H9 (cell line): ENCODE data around the gene CHSY1. TPM values are rescaled to one million over a fixed set of nuclear protein-coding genes. Genes with fewer than 3 reads are reported as not detected.

Source experiments
- DNase-seq: peaks from one replicate; pipeline ENCODE4 v3.0.0-alpha.2; 2017
- H2AFZ ChIP-seq: one replicate; pipeline ENCODE4 v1.6.1; 2013; ENCODE audit warnings: mild to moderate bottlenecking, low read length, control low read depth, moderate library complexity
- H2AK5ac ChIP-seq: 2 replicates; pipeline ENCODE4 v1.6.1; 2013; ENCODE audit warnings: low read length, control low read depth, mixed read lengths; ENCODE audit not compliant: insufficient read length
- H2BK120ac ChIP-seq: one replicate; pipeline ENCODE4 v1.6.1; 2013; ENCODE audit warnings: low read depth, mild to moderate bottlenecking, low read length, control low read depth, inconsistent platforms; ENCODE audit not compliant: poor library complexity, severe bottlenecking
- H2BK12ac ChIP-seq: 2 replicates; pipeline ENCODE4 v1.6.1; 2013; ENCODE audit warnings: low read length, control low read depth, mixed read lengths, low read depth; ENCODE audit not compliant: insufficient read length
- H2BK15ac ChIP-seq: 2 replicates; pipeline ENCODE4 v1.6.1; 2013; ENCODE audit warnings: low read depth, low read length, control low read depth
- H2BK20ac ChIP-seq: one replicate; pipeline ENCODE4 v1.6.1; 2013; ENCODE audit warnings: low read depth, mild to moderate bottlenecking, low read length, control low read depth, inconsistent platforms; ENCODE audit not compliant: poor library complexity, severe bottlenecking
- H2BK5ac ChIP-seq: 2 replicates; pipeline ENCODE4 v1.6.1; 2013; ENCODE audit warnings: low read length, control low read depth, mixed read lengths; ENCODE audit not compliant: insufficient read length
- H3K14ac ChIP-seq: 2 replicates; pipeline ENCODE4 v1.6.1; 2013; ENCODE audit warnings: low read length, control low read depth; ENCODE audit not compliant: insufficient read depth
- H3K18ac ChIP-seq: 2 replicates; pipeline ENCODE4 v1.6.1; 2013; ENCODE audit warnings: low read depth, mild to moderate bottlenecking, mixed read lengths, low read length, control low read depth; ENCODE audit not compliant: insufficient read length
- H3K23ac ChIP-seq: 2 replicates; pipeline ENCODE4 v1.6.1; 2013; ENCODE audit warnings: low read length, control low read depth, mixed read lengths, low read depth; ENCODE audit not compliant: insufficient read length
- H3K23me2 ChIP-seq: 2 replicates; pipeline ENCODE4 v1.6.1; 2013; ENCODE audit warnings: low read depth, mild to moderate bottlenecking, mixed read lengths, low read length, control low read depth; ENCODE audit not compliant: insufficient read length, poor library complexity, severe bottlenecking
- H3K27ac ChIP-seq: 2 replicates; pipeline ENCODE4 v1.5.1; 2013; ENCODE audit warnings: low read length, control low read depth, mixed read lengths, low read depth; ENCODE audit not compliant: insufficient read length
- H3K27me3 ChIP-seq: 2 replicates; pipeline ENCODE4 v1.6.1; 2013; ENCODE audit warnings: low read length, control low read depth, inconsistent platforms; ENCODE audit not compliant: insufficient read depth
- H3K4ac ChIP-seq: 2 replicates; pipeline ENCODE4 v1.6.1; 2013; ENCODE audit warnings: low read depth, mild to moderate bottlenecking, control low read depth, inconsistent platforms, low read length, moderate library complexity
- H3K4me1 ChIP-seq: 2 replicates; pipeline ENCODE4 v1.6.1; 2013; ENCODE audit warnings: low read length, control low read depth, inconsistent platforms; ENCODE audit not compliant: insufficient read depth
- H3K4me2 ChIP-seq: 2 replicates; pipeline ENCODE4 v1.6.1; 2013; ENCODE audit warnings: low read length, control low read depth, mixed read lengths; ENCODE audit not compliant: insufficient read length, insufficient read depth
- H3K56ac ChIP-seq: 2 replicates; pipeline ENCODE4 v1.6.1; 2013; ENCODE audit warnings: low read depth, mild to moderate bottlenecking, mixed read lengths, low read length, control low read depth; ENCODE audit not compliant: insufficient read length
- H3K79me1 ChIP-seq: 2 replicates; pipeline ENCODE4 v1.6.1; 2013; ENCODE audit warnings: low read depth, mild to moderate bottlenecking, moderate library complexity, low read length, control low read depth, inconsistent platforms; ENCODE audit not compliant: insufficient read depth, poor library complexity, severe bottlenecking
- H3K79me2 ChIP-seq: 2 replicates; pipeline ENCODE4 v1.6.1; 2013; ENCODE audit warnings: low read length, control low read depth, inconsistent platforms; ENCODE audit not compliant: insufficient read depth
- H3K9ac ChIP-seq: 2 replicates; pipeline ENCODE4 v1.6.1; 2013; ENCODE audit warnings: low read length, control low read depth, mixed read lengths; ENCODE audit not compliant: insufficient read length; ENCODE audit errors: extremely low read depth
- H3K9me3 ChIP-seq: one replicate; pipeline ENCODE4 v1.6.1; 2013; ENCODE audit warnings: low read depth, low read length, inconsistent platforms; ENCODE audit not compliant: control insufficient read depth
- H3T11ph ChIP-seq: one replicate; pipeline ENCODE4 v1.6.1; 2013; ENCODE audit warnings: mild to moderate bottlenecking, low read length, control low read depth, inconsistent platforms
- H4K20me1 ChIP-seq: one replicate; pipeline ENCODE4 v1.6.1; 2013; ENCODE audit not compliant: control insufficient read depth, insufficient read length, insufficient read depth
- H4K5ac ChIP-seq: 2 replicates; pipeline ENCODE4 v1.6.1; 2013; ENCODE audit warnings: low read depth, mild to moderate bottlenecking, mixed read lengths, low read length, control low read depth; ENCODE audit not compliant: insufficient read length
- H4K8ac ChIP-seq: replicated peaks from 2 replicates; pipeline ENCODE4 v1.6.1; 2013; ENCODE audit warnings: low read length, control low read depth, mixed read lengths, low read depth; ENCODE audit not compliant: insufficient read length
- H4K91ac ChIP-seq: 2 replicates; pipeline ENCODE4 v1.6.1; 2013; ENCODE audit warnings: low read depth, mild to moderate bottlenecking, moderate library complexity, mixed read lengths, low read length, control low read depth; ENCODE audit not compliant: insufficient read length
- H3K27ac Mint-ChIP-seq, 3 experiments: 2 replicates in 2 of 3; 3 replicates in 1 of 3; pipeline ENCODE4 v1.8.0; 2020 to 2021; ENCODE audit warnings: mixed read lengths in 3 of 3, mild to moderate bottlenecking in 1 of 3, moderate library complexity in 1 of 3
- H3K27me3 Mint-ChIP-seq: 2 replicates; pipeline ENCODE4 v1.8.0; 2021; ENCODE audit warnings: low read depth, mild to moderate bottlenecking, moderate library complexity, mixed read lengths
- H3K36me3 Mint-ChIP-seq, 3 experiments: 2 replicates in 2 of 3; 3 replicates in 1 of 3; pipeline ENCODE4 v1.8.0; 2020 to 2021; ENCODE audit warnings: low read depth in 3 of 3, mixed read lengths in 3 of 3; ENCODE audit not compliant: insufficient read depth in 1 of 3
- H3K4me1 Mint-ChIP-seq, 2 experiments: 2 replicates each; pipeline ENCODE4 v1.8.0; 2020; ENCODE audit warnings: mixed read lengths in 2 of 2
- H3K4me3 Mint-ChIP-seq, 2 experiments: 2 replicates in 1 of 2; 3 replicates in 1 of 2; pipeline ENCODE4 v1.8.0; 2020 to 2021; ENCODE audit warnings: mild to moderate bottlenecking in 2 of 2, mixed read lengths in 2 of 2, moderate library complexity in 1 of 2
- H3K9me3 Mint-ChIP-seq, 2 experiments: 2 replicates in 1 of 2; 3 replicates in 1 of 2; pipeline ENCODE4 v1.8.0; 2020; ENCODE audit warnings: mild to moderate bottlenecking in 2 of 2, mixed read lengths in 2 of 2, moderate library complexity in 1 of 2
- CTCF ChIP-seq: fragments of 200-600 bp; sonication (generic); conservative IDR thresholded peaks from 3 replicates; pipeline ENCODE4 v1.8.0; 2021; ENCODE audit warnings: antibody characterized with exemption, mild to moderate bottlenecking
- WGBS: extraction: QIAGEN DNeasy Blood & Tissue Kit; methylation state at CpG from one replicate; pipeline ENCODE4 v1.1.7; 2013; ENCODE audit warnings: missing lambda C conversion rate, low lambda C conversion rate, mixed read lengths; ENCODE audit not compliant: insufficient read length; ENCODE audit errors: extremely low coverage; 5-methylcytosine and 5-hydroxymethylcytosine counted together
- total RNA-seq: library from RNA; stranded (reverse); gene quantifications from 2 replicates; pipeline ENCODE4 v1.2.1, GENCODE V29; 2021

The CHSY1 gene
- total RNA-seq, 1 experiment from 2014 or later, result 68.3 TPM

DNA sequence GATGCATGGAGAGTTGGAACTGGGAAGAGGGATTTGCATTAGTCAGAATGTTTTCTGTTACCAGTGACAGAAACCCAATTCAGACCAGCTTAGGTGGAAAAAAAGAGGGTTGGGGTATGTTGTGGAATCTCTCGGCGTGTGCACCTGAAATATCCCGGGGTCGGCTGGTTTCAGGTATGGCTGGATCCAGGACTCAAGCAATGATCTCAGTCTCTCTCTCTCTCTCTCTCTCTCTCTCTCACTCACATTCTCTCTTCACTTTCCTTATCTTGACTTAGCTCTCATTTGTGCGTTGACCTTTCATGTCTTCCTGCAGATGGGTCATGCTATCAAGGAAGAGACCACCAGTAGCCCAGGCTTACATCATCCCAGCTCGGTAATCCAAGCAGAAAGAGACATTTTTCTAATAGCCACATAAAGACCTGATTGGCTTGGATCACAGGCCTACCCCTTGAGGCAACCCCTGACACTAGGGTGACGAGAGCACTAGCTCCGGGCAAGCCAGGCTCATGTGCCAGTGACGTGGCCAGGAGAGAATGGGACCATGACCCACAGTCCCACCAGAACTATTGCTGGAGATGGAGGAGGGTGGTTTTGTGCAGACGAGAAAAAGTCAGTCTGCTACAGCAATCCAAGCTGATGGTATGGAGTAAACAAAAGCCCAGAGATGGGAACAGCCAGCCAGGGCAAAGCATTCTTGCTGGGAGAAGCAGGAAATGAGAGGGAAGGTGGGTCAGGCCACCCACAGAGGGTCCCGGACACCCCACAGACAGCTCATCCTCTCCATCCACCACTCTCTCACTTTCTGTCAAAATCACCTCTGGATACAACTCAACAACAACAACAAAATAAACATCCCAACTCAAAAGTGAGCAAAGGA lies 91.7 kb downstream of the CHSY1 start:
- H2BK5ac ChIP-seq, result no peak overlapping the region
- no peak overlapping the region for H3T11ph ChIP-seq
- Mint-ChIP-seq H3K27ac (0 out of 7 replicates have a peak overlapping the region, but pooled peaks of 1 of the 3 experiments have one; percentile 93), H3K36me3 (peaks cover 9 to 13% (median 12%) of the 10 kb centered on the region in 3 experiments), H3K9me3 (peaks cover 14 to 16% of the 10 kb centered on the region in 2 experiments), H3K4me1 (peaks cover 20 to 30% of the 10 kb centered on the region in 2 experiments), H3K4me3 (no peak overlapping the region), H3K27me3 (peaks cover 5% of the 10 kb centered on the region)
- H2BK15ac ChIP-seq, result no peak overlapping the region
- H3K4ac ChIP-seq, result no peak overlapping the region
- no peaks in the 10 kb centered on the region for H4K20me1 ChIP-seq
- H3K56ac ChIP-seq, result no peak overlapping the region
- H3K9ac ChIP-seq, result no peak overlapping the region
- H4K5ac ChIP-seq, result no peak overlapping the region
- no peak overlapping the region for H3K14ac ChIP-seq
- H3K18ac ChIP-seq, result no peak overlapping the region
- H3K23ac ChIP-seq, result no peak overlapping the region
- no peak overlapping the region for H2AK5ac ChIP-seq
- DNase-seq, result no peak
- H2BK20ac ChIP-seq, result no peak overlapping the region
- H3K79me1 ChIP-seq, result no peaks in the 10 kb centered on the region
- no peaks in the 10 kb centered on the region for H3K27me3 ChIP-seq
- no peaks in the 10 kb centered on the region for H3K79me2 ChIP-seq
- H3K9me3 ChIP-seq, result no peaks in the 10 kb centered on the region
- no peak overlapping the region for H2AFZ ChIP-seq
- H4K91ac ChIP-seq, result no peak overlapping the region
- H3K4me1 ChIP-seq, result peaks cover 3% of the 10 kb centered on the region; the same call in 1 of the 2 replicates
- H3K23me2 ChIP-seq, result no peaks in the 10 kb centered on the region
- no CpG with 5 or more reads among the region's 11 CpGs for WGBS
- no peak overlapping the region for H4K8ac ChIP-seq
- no peak overlapping the region for H2BK12ac ChIP-seq
- no peak for TF ChIP-seq CTCF
- no peak overlapping the region for H3K27ac ChIP-seq
- H3K4me2 ChIP-seq, result no peak overlapping the region
- H2BK120ac ChIP-seq, result no peak overlapping the region
